MCF 10A (cell line): ENCODE data around the gene RDH5. TPM values are rescaled to one million over a fixed set of nuclear protein-coding genes. Genes with fewer than 3 reads are reported as not detected.

ENCODE experiments used
- BruUV-seq: library from RNA; stranded (reverse); fragments of 400-500 nt; replicated peaks from 2 replicates; lab custom pipeline; 2021; lab: Mats Ljungman, UMichigan
- CTCF ChIA-PET: fragments of 300-600 bp; sonication (Branson Sonifier 250); formaldehyde crosslinking; extraction: SDS; loops from one replicate; lab custom pipeline; 2021; ENCODE audit warnings: antibody characterized with exemption, inconsistent platforms; lab: Yijun Ruan, JAX
- POLR2A ChIA-PET: fragments of 300-600, 350-650 bp; sonication (Branson Sonifier 250); formaldehyde crosslinking; extraction: SDS; loops from one replicate; lab custom pipeline; 2020; ENCODE audit warnings: antibody characterized with exemption, inconsistent platforms; lab: Yijun Ruan, JAX
- DNase-seq: peaks from one replicate; pipeline ENCODE4 v3.0.0-alpha.2; 2018; ENCODE audit not compliant: unreplicated experiment
- H3K27ac Mint-ChIP-seq: one replicate; pipeline ENCODE4 v1.8.0; 2022; ENCODE audit warnings: mild to moderate bottlenecking, low read depth, mixed read lengths; ENCODE audit not compliant: unreplicated experiment
- H3K27me3 Mint-ChIP-seq: one replicate; pipeline ENCODE4 v1.8.0; 2022; ENCODE audit warnings: mixed read lengths; ENCODE audit not compliant: insufficient read depth, unreplicated experiment
- H3K36me3 Mint-ChIP-seq: one replicate; pipeline ENCODE4 v1.8.0; 2022; ENCODE audit warnings: mild to moderate bottlenecking, moderate library complexity, mixed read lengths; ENCODE audit not compliant: insufficient read depth, unreplicated experiment
- H3K4me1 Mint-ChIP-seq: one replicate; pipeline ENCODE4 v1.8.0; 2022; ENCODE audit warnings: mixed read lengths; ENCODE audit not compliant: insufficient read depth, unreplicated experiment
- H3K4me3 Mint-ChIP-seq: one replicate; pipeline ENCODE4 v1.8.0; 2022; ENCODE audit warnings: mild to moderate bottlenecking, moderate library complexity, mixed read lengths; ENCODE audit not compliant: unreplicated experiment
- H3K9me3 Mint-ChIP-seq: one replicate; pipeline ENCODE4 v1.8.0; 2022; ENCODE audit warnings: mixed read lengths; ENCODE audit not compliant: unreplicated experiment
- CTCF ChIP-seq: fragments of 200-600 bp; IDR thresholded peaks from one replicate; pipeline ENCODE4 v1.8.0; 2022; ENCODE audit warnings: antibody characterized with exemption, mild to moderate bottlenecking; ENCODE audit not compliant: unreplicated experiment
- intact Hi-C: fragments of 100-400 bp; cut with micrococcal nuclease; formaldehyde crosslinking; loops from 2 replicates; pipeline ENCODE4 v1.14.1; 2022
- total RNA-seq: library from RNA; stranded (reverse); gene quantifications from 2 replicates; pipeline ENCODE4 v1.2.3, GENCODE V29; 2022

Gene RDH5
- total RNA-seq, 1 experiment from 2014 or later, result 2.5 TPM

- CTCF ChIA-PET, result interaction anchor here (1.2 kb wide), 1 partner anchor 33 kb away, joined by 4 read pairs; no protein-coding TSS in a partner anchor
- H3K4me3 Mint-ChIP-seq, result no peak overlapping the region
- POLR2A ChIA-PET, result interaction anchor here (0.6 kb wide), 1 partner anchor 658 kb away, joined by 4 read pairs; no protein-coding TSS in a partner anchor
- H3K27ac Mint-ChIP-seq, result no peak overlapping the region
- no peaks in the 10 kb centered on the region for H3K9me3 Mint-ChIP-seq
- TF ChIP-seq CTCF, result no peak
- peaks cover 7% of the 10 kb centered on the region for H3K4me1 Mint-ChIP-seq
- intact Hi-C loops, result no loop called here
- no peaks in the 10 kb centered on the region for H3K36me3 Mint-ChIP-seq
- no peak for DNase-seq
- no TSS peak for BruUV-seq
- H3K27me3 Mint-ChIP-seq, result peaks cover 38% of the 10 kb centered on the region
These were observed 14.3 kb upstream of the RDH5 start for GRCh38 chr12:55705782-55706402.

GRCh38 chr12:55706568-55707218 lies 13.5 kb upstream of the RDH5 start:
- CTCF ChIA-PET, result interaction anchor here (1.2 kb wide), 1 partner anchor 32 kb away, joined by 4 read pairs; no protein-coding TSS in a partner anchor
- peaks cover 38% of the 10 kb centered on the region for H3K27me3 Mint-ChIP-seq
- intact Hi-C loops, result no loop called here
- no peaks in the 10 kb centered on the region for H3K36me3 Mint-ChIP-seq
- DNase-seq, result no peak
- no peak overlapping the region for H3K27ac Mint-ChIP-seq
- POLR2A ChIA-PET, result no interaction called here
- H3K4me3 Mint-ChIP-seq, result peak overlapping the region; percentile 60
- H3K9me3 Mint-ChIP-seq, result no peaks in the 10 kb centered on the region
- H3K4me1 Mint-ChIP-seq, result peaks cover 7% of the 10 kb centered on the region
- TF ChIP-seq CTCF, result no peak
- BruUV-seq, result no TSS peak

- POLR2A ChIA-PET, result no interaction called here
- H3K36me3 Mint-ChIP-seq, result no peaks in the 10 kb centered on the region
- CTCF ChIA-PET, result no interaction called here
These were observed 12.9 kb upstream of the RDH5 start for GRCh38 chr12:55707219-55707671.

More at GRCh38 chr12:55707219-55707671, 12.9 kb upstream of the RDH5 start:
- Mint-ChIP-seq H3K9me3 (no peaks in the 10 kb centered on the region), H3K4me1 (peaks cover 7% of the 10 kb centered on the region), H3K27ac (no peak overlapping the region), H3K27me3 (peaks cover 38% of the 10 kb centered on the region), H3K4me3 (peak overlapping the region; percentile 60)
- no peak for TF ChIP-seq CTCF
- no peak for DNase-seq
- BruUV-seq, result no TSS peak
- intact Hi-C loops, result no loop called here
